ENCODE measurements around the gene LRRC8B.
"Not testable (repeated sequence)": the region's sequence is repeated elsewhere in the genome, so short reads cannot be mapped to it uniquely, and the experiment has no call there.

The LRRC8B gene

DNA sequence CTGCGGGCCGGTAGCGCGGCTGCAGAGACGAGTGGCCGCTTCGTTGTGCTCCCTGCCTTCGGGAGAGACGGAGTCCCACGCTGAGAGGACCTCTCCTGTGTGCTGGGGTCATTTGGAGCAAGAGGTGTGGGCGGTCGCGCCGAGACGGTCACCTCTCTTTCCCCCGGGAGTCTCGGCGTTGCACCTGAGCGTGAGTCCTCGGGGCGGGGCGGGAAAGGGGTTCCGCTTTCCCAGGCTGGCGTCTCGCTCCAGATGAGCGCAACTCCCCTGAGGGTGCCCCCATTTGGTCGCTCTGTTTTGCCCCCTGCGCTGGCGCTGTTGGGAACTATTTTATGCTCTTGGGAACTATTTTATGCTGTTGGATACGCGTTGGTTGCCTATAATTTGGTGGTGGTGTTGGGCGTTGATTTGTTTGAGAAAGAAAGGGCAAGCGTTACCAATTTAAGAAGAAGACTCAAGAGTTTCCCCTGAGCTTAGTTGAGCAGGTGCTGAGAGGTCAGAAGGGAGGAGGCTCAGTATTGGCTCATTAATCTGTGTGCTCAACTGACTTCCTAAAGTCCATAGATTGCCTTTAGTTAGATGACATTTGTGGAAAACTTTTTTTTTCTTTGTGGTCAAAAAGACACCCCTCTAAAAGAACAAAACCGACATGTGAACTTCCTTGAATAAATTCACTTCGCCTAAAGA lies 683 bp downstream of the LRRC8B start:
- DNase-seq, result no peak

GRCh38 chr1:89527256-89527655 lies 2.6 kb downstream of the LRRC8B start:
- DNase-seq, result no peak

DNA sequence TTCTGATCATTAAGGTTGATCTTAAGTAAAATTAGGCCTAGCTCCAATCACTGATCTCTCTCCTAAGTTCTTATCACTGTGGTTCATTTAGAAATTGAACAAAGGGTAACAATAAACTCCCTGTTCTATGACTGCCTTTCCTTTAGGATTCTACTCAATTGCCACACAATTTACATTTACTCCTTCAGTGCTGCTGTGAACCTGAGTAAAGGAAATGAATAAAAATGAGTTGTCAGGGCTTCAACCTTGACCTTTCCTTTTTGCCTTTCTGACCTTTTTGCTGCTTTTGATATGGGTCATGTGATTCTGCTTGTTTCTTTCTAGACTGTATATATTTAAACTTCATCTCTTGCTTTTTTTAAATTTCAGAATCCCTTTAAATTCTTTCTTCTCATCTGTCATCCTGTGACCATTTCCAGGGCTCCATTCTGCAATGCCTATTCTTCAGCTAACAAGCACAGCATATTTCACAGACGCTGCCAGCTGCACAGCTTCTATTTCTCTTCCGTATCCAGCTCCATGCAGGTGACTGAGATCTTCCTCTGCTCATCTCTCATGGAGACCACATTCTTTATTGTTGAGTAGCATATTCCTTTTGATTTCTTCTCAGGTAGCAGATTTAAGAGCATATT lies 3.2 kb downstream of the LRRC8B start:
- DNase-seq, result no peak

GRCh38 chr1:89528382-89528780 lies 3.8 kb downstream of the LRRC8B start:
- DNase-seq, result no peak

DNA sequence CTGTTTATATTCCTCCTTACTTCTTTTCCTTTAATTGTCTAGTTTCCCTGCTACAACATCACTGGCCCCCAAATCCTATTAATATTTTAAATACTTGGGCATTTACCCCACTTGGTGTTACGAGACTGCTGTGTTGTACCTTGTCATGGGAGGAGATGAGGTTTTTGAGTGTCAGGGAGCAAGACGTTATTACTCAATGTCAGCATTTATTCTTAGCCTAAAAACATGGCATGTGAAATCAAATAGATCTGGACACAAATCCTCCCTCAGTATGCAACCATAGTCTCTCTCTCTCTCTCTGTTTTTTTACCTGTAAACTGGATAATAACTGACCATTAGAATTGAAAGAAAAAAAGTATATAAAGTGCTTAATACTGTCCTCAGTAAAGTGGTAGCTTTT lies 4.6 kb downstream of the LRRC8B start:
- no peak for DNase-seq

DNA sequence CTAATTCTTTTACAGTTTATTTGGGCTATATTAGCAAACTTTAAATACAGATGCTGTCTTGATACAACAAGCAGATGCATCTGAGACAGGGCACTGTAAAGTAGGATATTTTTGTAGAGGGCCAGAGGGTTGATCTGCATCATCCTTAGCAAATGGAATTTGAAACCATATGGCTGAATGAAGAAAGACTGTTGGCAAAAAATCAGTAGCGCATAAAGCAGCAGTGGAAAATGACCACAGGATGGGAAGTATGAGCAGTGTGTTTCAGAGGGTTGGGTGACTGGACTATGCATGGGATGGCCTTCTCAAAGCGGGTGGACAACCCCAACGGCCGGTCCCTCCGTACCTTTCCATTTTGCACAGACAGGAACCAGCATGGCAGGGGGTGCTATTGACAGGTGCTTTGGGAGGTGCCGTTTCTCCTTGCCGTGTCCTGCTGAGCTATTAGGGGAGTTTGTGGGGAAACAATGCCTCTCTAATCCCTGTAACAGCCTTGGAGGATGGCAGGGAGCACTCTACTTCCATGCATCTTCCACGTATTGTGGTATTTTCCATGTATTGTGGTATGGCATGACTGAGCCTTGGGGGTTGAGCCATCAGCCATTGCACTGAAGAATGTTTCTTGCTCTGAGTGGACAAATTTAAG lies 5.9 kb downstream of the LRRC8B start:
- DNase-seq, result no peak

DNA sequence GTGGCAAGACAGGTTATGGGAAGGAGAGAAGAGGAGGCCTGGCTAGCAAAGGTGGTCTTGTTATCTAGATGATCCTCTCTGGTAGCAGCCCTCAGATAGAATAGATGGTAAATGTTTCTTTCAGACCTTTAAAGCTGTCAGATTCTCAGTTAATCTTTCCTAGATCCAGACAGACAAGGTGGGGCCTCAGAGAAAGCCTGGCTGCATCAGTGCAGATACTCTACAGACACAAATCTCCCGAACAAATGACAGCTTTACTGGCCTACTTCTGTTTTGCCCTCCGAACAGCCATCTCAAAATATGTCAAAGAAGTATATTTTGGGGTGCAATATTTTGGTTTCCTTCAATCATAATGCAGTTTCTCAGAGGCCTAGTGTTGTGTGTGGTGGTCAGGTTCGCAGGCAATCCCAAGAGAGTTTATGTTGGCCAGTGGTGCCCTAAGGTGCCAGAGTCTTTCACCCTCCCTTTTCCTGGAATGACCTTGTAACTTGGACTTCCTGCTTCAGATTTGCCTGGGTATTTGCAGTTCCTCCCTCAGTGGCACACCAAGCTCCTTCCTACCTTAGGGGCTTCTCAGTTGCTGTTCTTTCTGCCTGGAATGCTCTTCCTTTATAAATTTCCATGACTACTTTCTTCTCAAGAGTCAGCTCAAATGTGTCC lies 7.0 kb downstream of the LRRC8B start:
- no peak for DNase-seq

DNA sequence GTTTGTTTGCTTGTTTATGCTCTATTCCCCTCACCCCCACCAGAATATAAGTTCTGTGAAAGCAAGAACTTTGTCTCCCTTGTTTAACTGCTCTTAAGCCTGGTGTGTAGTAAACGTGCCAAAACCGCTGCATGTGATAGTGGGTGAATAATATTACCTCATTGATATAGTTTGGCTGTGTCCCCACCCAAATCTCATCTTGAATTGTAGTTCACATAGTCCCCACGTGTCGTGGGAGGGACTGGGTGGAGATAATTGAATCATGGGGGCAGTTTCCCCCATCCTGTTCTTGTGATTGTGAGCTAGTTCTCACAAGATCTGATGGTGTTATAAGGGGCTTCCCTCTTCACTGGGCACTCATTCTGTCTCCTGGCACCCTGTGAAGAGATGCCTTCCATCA lies 7.6 kb downstream of the LRRC8B start:
- no peak for DNase-seq

DNA sequence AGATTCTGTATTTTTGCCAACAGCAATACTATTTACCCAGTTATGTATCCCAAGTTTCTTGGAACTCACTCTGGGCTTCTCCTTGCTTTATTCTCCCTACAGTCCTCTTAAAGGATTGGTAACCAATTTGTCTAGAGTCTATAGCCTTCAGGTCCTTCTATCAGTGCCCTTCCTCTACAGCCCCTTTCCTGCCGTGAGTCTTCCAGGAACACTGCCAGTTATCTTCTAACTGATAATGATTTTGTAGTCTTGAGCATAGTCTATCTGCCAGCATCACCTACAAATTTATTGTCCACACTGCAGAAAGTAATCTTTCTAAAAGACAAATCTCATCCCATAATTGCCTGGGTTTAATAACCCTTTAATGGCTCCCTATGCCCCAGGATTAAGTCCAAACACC lies 8.2 kb downstream of the LRRC8B start:
- DNase-seq, result no peak

- DNase-seq, result no peak
These were observed 10.9 kb downstream of the LRRC8B start for GRCh38 chr1:89535537-89535936.

DNA sequence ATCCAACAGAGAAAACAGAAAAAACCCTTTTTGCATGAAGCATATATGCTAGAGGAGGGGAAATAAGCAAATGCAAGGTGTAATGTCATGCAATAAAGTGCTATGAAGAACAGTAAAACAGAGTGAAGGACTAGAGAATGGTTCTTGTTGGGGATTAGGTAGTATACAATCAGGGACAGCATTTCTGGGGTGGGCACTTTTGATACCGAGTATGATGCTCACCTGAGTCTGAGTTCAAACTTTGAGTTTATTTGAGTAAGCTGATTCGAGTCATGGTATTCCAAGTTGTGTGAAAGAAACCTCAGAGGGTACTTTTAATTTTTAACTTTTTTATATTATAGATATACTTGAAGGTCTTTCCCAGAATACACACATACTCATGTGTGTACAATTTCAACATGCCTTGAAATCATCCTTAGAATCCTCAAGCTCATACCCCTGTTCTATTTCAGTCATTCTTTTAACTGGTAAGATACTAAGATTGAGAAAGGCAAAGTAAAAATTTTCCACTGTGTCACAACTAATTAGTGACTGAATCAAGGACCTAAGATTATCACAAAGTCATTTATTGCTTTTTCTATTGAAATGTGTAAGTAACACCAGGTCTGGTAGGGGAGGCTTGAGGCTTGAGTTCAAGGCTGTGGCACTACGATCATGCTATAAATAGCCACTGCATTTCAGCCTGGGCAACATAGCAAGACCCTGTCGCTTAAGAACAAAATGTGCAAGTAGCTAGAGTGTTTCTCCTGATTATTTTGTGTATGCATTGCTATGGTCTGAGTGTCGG lies 12.1 kb downstream of the LRRC8B start:
- DNase-seq, result no peak

DNA sequence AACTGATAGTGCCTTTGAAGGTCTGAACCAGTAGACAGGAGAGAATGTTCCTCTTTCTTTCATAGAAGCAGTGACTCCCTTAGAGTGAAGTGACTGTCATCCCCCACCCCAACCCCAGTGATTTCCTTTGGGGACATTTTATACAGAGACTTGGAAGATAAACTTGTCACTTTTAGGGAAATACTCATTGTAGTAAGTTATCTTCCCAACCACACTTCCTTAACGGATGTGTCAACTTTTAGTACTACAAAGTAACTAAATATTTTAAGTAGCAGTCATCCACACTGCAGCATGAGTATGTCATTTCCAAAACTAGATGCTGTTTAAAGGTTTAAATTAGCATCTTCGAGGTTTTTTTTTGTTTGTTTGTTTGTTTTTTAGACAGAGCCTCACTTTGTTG lies 13.7 kb downstream of the LRRC8B start:
- no peak for DNase-seq

DNA sequence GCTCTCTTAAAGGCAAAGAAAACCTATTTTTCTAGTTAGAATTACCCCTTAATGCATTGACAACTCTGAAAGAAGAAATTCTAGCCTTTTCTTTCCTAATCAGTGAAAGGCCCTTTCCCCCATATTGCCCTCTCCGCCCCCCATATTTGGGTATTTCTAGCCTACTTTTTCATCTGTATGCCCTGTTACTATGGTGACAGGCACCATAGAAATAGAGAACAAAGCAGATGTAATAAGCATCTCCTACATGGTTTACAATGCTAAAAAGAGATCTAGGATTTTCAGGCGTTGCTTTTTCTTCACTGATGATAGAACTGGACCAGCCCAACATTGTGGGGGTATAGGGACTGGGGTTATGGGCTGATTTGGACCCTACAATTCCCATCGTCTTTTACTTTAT lies 14.5 kb downstream of the LRRC8B start:
- no peak for DNase-seq

- DNase-seq, result no peak
These were observed 15.9 kb downstream of the LRRC8B start for GRCh38 chr1:89540406-89540970.

DNA sequence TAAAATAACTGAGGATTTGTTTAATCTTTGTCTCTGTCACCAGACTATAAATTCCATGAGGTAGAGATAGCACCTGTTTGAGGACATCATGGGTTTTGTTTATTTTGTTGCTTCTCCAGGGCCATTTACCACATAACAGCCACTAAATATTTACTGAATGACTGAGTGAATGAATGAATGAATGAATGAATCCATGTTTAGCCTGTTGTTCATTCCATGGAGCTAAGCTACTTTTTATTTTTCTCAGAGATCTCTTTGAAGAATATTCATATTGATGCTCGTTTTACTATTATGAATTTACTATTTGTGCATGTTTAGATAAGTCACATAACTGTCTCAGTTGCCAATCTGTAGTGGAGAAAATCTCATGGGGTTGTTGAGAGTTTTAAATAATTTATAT lies 17.7 kb downstream of the LRRC8B start:
- no peak for DNase-seq

- not testable (repeated sequence) for DNase-seq
These were observed 19.0 kb downstream of the LRRC8B start for GRCh38 chr1:89543632-89544031.

DNA sequence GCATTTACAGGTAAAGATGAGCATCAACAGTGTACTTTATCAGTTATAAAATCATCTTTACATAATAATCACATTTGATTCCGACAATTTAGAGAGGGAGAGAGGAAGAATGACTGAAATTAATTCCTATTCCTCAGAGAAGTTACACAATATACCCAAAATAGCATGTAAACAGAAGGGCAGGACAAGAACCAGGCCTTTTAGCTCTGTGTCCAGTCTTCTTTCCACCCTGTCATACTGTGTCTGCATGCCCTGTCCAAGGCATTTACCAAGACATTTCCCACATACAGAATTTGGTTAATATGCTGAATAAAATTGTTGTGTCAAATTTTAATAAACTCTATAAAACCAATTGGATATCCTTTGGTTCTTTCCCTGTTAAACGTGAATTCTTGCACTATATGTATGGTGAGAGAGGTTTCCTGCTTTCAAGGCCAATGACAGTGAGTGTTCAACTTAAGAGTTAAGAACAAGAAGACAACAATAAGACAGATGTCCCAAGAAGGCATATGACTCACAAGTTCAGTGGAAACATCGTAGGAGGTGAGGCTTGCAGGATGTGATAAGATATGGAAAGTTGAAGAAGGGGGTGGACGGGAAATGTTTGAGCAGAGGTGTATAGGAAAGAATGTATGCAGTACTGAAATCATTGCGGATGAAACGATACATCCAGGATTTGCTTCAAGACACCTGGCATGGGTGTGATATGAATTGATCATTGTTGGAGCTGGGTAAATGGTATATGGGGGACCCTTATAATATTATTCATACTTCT lies 20.8 kb downstream of the LRRC8B start:
- DNase-seq, result no peak

GRCh38 chr1:89546082-89546889 lies 21.7 kb downstream of the LRRC8B start:
- DNase-seq, result no peak

DNA sequence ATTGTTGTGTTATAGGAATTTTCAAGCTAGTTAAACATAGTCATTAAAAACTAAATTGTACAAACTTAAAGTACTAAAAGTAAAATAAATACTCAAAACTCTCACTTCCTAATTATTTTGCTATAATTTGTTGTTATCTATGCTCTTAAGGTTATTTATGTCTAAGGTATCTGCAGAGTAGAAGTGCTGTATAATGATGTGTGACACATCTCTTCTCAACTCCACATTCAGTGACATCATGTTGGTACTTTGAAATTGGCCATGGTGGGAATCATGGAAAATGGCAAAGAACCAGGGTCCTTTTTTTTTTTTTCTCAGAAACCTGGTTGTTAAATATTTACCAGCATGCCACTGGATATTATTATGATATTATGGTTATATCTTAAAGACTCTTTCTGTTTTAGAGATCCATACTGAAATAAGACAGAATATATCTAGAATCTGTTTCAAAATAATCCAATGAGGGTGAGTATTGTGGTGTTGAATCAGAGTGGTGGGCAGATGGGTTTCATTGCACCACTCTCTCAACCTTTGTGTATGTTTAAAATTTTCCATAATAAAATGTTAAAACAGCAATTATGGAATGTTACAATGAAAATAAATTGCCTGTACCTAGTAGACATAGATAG lies 22.4 kb downstream of the LRRC8B start:
- no peak for DNase-seq

GRCh38 chr1:89547563-89548116 lies 23.0 kb downstream of the LRRC8B start:
- no peak for DNase-seq
